ENCODE data around the gene GATAD2B.

DNA sequence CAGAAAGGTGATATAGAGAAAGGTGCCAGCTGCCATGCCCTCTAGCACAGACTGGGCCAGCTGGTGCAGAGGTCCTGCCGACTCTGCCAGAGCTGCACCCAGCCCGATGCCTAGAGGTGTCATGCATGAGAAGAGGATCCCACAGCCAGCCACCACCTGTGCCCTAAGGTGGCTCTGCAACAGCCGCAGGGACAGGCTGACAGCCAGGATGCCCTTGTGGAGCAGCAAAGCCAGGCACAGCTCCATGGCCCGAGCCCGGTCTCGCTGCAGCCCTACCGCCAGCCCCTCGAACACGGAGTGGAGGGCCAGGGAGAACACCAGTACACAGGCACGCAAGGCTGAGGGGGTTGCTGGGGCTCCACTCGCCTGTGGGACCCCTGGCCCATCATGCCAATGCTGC is 37.4 kb upstream of the GATAD2B start:
- TF ChIP-seq, protein P1, sequence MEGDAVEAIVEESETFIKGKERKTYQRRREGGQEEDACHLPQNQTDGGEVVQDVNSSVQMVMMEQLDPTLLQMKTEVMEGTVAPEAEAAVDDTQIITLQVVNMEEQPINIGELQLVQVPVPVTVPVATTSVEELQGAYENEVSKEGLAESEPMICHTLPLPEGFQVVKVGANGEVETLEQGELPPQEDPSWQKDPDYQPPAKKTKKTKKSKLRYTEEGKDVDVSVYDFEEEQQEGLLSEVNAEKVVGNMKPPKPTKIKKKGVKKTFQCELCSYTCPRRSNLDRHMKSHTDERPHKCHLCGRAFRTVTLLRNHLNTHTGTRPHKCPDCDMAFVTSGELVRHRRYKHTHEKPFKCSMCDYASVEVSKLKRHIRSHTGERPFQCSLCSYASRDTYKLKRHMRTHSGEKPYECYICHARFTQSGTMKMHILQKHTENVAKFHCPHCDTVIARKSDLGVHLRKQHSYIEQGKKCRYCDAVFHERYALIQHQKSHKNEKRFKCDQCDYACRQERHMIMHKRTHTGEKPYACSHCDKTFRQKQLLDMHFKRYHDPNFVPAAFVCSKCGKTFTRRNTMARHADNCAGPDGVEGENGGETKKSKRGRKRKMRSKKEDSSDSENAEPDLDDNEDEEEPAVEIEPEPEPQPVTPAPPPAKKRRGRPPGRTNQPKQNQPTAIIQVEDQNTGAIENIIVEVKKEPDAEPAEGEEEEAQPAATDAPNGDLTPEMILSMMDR (tag by site-specific recombination; IDR thresholded peaks at IDR 0.05), result no peak
- TF ChIP-seq YY1 (tag by site-specific recombination; IDR thresholded peaks at IDR 0.05), result no peak
- no peak for TF ChIP-seq HOXA7 (CRISPR knock-in tag; IDR thresholded peaks at IDR 0.05; ENCODE audit: borderline replicate concordance)
- TF ChIP-seq, protein P2, sequence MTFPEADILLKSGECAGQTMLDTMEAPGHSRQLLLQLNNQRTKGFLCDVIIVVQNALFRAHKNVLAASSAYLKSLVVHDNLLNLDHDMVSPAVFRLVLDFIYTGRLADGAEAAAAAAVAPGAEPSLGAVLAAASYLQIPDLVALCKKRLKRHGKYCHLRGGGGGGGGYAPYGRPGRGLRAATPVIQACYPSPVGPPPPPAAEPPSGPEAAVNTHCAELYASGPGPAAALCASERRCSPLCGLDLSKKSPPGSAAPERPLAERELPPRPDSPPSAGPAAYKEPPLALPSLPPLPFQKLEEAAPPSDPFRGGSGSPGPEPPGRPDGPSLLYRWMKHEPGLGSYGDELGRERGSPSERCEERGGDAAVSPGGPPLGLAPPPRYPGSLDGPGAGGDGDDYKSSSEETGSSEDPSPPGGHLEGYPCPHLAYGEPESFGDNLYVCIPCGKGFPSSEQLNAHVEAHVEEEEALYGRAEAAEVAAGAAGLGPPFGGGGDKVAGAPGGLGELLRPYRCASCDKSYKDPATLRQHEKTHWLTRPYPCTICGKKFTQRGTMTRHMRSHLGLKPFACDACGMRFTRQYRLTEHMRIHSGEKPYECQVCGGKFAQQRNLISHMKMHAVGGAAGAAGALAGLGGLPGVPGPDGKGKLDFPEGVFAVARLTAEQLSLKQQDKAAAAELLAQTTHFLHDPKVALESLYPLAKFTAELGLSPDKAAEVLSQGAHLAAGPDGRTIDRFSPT (tag by site-specific recombination; IDR thresholded peaks at IDR 0.05), result no peak
- TF ChIP-seq ZNF747 (tag by site-specific recombination; IDR thresholded peaks at IDR 0.05), result no peak
- TF ChIP-seq, protein P3, sequence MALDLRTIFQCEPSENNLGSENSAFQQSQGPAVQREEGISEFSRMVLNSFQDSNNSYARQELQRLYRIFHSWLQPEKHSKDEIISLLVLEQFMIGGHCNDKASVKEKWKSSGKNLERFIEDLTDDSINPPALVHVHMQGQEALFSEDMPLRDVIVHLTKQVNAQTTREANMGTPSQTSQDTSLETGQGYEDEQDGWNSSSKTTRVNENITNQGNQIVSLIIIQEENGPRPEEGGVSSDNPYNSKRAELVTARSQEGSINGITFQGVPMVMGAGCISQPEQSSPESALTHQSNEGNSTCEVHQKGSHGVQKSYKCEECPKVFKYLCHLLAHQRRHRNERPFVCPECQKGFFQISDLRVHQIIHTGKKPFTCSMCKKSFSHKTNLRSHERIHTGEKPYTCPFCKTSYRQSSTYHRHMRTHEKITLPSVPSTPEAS (tag by site-specific recombination; IDR thresholded peaks at IDR 0.05), result no peak
- TF ChIP-seq, protein P4, sequence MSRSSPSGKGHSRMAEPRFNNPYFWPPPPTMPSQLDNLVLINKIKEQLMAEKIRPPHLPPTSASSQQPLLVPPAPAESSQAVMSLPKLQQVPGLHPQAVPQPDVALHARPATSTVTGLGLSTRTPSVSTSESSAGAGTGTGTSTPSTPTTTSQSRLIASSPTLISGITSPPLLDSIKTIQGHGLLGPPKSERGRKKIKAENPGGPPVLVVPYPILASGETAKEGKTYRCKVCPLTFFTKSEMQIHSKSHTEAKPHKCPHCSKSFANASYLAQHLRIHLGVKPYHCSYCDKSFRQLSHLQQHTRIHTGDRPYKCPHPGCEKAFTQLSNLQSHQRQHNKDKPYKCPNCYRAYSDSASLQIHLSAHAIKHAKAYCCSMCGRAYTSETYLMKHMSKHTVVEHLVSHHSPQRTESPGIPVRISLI (tag by site-specific recombination; IDR thresholded peaks at IDR 0.05), result no peak
- TF ChIP-seq ZNF433 (tag by site-specific recombination; IDR thresholded peaks at IDR 0.05; ENCODE audit: low read depth), result no peak
- TF ChIP-seq ZNF266 (tag by site-specific recombination; IDR thresholded peaks at IDR 0.05; ENCODE audit: low read depth), result no peak
- no peak for TF ChIP-seq ZNF223 (tag by site-specific recombination; IDR thresholded peaks at IDR 0.05)
- TF ChIP-seq, protein P5, sequence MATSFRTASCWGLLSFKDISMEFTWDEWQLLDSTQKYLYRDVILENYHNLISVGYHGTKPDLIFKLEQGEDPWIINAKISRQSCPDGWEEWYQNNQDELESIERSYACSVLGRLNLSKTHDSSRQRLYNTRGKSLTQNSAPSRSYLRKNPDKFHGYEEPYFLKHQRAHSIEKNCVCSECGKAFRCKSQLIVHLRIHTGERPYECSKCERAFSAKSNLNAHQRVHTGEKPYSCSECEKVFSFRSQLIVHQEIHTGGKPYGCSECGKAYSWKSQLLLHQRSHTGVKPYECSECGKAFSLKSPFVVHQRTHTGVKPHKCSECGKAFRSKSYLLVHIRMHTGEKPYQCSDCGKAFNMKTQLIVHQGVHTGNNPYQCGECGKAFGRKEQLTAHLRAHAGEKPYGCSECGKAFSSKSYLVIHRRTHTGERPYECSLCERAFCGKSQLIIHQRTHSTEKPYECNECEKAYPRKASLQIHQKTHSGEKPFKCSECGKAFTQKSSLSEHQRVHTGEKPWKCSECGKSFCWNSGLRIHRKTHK (tag by site-specific recombination; IDR thresholded peaks at IDR 0.05), result no peak
- no peak for TF ChIP-seq ZNF549 (tag by site-specific recombination; IDR thresholded peaks at IDR 0.05)
- no peak for TF ChIP-seq ZNF175 (tag by site-specific recombination; IDR thresholded peaks at IDR 0.05)
